HG03565 (cell line): ENCODE data around the gene SIK3.

Experiments
- ATAC-seq: cut with Tn5 transposase; IDR thresholded peaks from one replicate; pipeline ENCODE4 v1.9.1; 2021; ENCODE audit warnings: mild to moderate bottlenecking, moderate library complexity; ENCODE audit not compliant: unreplicated experiment

SIK3 gene

DNA sequence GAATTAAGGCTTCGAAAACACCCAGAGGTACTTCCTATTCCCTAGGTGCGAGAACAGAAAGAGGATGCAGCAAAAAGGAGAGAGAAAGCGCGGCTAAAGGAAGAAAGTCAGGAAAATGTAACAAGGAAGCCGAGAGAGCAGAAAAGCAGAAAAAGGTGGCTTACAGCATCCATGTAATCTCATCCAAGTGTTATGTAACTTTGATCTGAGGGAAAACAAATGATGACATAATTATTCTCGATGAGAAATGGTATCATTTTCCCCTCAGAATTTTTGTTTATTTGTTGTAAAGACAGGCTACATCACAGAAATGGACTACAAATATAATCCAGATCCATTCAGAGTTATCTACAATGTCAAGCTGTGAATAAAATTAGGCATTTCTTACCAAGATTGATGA lies 191.7 kb downstream of the SIK3 start:
- no peak for ATAC-seq

DNA sequence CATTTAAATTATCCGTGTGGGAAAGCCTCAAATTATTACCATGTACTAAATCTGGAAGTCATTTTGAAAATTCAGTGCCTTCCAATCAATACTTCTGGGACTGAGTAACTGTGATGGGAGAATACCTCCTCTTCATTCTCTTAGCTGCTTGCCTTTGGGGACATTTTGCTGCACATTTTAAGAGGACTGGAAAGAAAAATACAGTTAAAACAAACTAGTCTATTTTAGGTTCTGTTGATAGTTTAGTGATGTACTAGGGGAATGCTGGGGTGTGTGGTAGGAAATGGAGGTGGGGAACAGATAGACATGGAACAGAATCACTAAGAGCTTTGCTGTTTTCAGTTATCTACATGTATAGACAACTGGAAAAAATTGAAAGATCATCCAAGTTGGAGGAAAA lies 195.1 kb downstream of the SIK3 start:
- no peak for ATAC-seq

DNA sequence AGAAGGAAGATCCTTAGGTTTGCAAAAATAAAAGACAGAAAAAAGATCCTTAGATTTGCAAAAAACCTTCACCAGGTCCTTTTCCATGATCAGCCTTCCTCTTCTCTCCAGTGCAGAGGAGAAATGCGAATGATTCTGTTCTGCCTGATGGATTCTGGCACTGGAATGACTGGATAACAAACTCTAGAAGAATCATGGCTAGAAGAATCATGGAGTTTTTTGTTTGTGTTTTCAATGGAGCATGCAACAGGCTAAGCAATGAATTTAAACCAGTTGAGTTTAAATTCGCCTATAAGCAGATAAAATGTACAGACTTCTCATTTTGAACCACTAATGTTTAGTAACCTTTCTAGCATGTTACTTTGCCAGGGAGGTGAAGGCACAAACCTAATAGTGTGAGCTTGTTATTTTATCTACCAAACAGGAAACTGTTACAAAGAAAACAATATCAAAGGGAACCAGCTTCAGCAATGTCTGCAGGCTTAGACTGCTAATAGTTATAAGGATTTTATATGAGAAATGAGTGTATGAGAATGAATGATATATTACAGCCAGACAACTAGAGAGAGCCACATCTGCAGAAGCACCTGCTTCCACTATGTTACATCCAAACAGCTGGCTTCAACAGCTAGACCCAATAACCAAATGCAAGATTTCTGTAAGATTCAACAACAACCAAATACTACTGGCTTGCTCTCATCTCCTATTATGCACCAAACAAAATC lies 196.1 kb downstream of the SIK3 start:
- no peak for ATAC-seq

DNA sequence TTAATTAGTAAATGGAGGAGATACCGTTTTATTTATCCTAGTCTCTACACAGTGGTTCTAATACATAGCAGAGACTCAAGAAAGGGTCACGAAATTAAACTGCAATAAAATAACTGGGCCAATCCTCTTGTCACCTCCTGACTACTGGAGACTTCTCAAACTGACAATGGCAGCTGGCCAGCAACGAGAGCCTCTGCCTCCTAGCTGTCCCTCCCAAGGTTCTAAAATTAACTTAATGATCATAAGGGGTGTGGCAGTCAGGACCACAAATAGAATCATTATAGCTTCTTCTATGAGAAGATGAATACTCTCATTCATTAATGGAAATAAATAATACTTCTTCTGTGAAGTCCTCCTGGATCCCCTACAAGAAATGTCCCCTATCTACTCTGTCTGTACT lies 197.0 kb downstream of the SIK3 start:
- ATAC-seq = no peak

DNA sequence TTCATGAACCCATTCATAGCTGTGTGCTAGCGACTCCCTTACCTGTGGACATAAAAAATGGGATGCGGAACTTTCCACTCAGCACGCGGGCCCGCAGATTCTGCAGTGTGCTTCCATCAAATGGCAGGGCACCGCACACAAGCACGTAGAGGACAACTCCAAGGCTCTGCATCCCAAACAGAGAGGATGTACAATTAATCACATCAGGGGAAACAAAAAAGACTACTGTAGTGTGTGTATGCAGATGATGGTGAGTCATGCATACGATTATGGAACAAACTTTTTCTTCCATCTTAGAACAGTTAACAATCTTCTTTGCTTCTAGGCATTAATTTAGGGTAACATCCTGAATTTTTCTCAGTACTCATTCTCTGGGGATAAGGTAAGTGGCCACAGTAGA lies 202.0 kb downstream of the SIK3 start:
- no peak for ATAC-seq

DNA sequence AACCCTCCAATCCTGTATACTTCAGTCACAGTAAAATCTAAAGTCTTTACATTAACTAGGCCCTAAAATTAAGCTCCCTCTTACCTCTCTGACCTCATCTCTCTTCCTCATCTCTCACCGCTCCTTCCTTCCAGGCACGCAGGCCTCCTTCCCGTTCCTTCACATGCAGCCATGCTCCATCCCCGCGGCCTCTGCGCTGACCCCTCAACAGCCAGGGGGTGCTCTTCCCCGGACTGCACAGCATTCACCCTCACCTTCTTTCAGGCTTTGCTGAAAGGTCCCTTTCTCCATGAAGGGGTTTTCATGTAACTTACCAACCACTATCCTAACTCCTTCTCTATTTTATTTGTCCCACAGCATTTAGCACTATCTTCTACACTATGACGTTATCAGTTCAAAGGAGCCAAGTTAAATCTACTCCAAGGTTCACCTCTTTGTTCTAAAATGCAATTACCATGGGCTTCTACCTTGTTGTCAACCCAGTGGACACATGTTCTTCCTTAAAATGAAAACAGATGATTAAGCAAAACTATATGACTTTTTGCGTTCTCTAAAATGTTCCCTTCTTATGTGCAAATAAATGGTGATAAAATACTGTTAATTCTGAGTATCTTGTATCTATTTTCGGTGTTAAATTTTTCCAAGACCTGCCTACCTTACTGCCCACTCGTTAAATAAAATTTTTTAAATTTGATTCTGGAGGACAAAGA lies 203.0 kb downstream of the SIK3 start:
- no peak for ATAC-seq

DNA sequence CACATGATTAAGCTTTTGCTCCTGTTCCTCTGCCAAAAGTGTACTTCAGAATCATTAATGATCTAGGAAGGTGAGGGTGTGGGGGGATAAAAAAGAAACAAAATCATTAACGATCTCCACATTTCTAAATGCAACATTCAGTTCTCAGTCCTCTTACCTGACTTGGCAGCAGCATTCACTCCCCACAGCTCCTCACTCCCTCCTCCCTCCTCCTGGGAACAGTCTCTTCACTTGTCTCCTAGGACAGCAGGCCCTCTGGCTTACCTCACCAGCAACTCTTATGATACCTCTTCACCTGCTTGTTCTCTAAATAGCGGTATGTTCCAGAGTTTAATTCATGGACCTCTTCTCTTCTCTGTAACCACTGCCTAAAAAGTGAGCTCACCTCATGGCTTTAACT lies 204.3 kb downstream of the SIK3 start:
- no peak for ATAC-seq

DNA sequence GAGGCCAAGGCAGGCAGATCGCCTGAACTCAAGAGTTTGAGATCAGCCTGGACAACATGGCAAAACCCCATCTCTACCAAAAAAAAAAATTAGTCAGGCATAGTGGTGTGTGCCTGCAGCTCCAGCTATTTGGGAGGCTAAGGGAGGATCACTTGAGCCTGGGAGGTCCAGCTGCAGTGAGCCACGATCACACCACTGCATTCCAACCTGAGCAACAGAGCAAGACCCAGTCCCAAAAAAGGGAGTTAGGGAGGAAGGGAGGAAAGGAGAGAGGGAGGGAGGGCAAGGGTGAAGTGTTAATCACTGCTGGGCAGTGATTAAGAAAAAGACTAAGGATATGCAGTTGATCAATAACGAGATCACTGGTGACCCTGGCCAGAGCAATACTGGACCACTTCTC lies 204.8 kb downstream of the SIK3 start:
- no peak for ATAC-seq

DNA sequence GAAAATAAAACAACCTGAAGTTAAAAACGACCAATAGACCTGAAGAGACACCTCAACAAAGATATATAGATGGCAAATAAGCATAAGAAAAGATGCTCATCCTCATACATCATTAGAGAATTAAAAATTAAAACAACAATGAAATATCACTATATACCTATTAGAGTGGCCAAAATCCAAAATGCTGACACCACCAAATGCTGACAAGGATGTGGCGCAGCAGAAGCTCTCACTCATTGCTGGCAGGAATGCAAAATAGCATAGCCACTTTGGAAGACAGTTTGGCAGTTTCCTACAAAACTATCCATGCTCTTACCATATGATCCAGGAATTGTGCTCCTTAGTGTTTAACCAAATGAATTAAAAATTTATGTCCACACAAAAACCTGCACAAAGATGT lies 205.9 kb downstream of the SIK3 start:
- no peak for ATAC-seq

DNA sequence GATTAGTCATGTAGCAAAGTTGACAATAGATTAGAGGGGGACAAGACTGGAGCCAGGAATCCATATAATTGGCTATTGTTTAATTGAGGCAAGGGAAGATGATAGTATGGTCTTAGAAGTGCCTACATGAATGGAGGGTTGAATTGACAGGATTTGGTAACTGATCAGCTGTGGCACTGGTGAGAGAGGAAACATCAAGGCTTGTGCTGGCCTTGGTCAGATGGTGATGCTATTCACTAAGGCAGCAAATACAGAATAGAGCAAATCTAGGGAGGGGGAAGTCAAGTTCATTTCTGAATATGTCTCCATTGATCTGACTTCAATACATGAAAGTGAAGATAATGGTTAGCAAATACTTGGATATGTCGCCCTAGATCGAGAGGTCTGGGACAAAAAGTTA lies 206.5 kb downstream of the SIK3 start:
- no peak for ATAC-seq

DNA sequence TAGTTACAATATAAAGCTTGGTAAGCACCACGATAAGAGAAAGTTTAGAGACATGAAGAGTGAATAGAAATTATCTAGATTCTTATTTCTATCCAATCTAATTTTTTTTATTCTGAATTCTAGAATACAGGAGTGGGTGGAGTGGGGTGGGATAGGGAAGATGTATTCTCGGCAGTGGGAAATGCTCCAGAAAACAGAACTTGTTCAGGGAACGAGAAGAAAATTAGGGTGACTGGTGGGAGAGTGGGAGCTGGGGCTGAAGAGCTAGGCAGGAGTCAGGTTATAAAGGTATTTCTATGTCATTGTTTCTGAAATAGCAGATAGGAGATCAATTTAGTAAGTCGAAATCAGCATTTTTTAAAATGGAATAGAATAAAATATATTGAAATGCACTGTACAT lies 207.6 kb downstream of the SIK3 start:
- ATAC-seq = no peak

DNA sequence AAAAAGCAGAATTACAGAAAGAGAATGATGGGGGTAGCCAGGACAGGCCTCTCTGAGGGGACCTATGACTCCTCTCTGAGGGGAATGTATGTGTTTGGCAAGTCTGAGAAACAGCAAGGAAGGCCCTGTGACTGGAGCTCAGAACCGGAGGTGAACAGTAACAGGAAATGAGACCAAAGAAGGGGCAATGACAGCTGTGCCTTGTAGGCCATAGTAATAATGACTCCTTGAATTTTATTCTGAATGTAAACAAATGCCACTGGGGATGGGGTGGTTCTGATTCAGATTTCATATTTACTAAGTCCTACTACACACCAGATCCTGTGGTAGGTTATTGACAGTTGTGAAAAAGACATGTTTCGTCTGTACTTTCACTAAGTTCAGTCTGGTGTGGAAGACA lies 208.0 kb downstream of the SIK3 start:
- no peak for ATAC-seq

DNA sequence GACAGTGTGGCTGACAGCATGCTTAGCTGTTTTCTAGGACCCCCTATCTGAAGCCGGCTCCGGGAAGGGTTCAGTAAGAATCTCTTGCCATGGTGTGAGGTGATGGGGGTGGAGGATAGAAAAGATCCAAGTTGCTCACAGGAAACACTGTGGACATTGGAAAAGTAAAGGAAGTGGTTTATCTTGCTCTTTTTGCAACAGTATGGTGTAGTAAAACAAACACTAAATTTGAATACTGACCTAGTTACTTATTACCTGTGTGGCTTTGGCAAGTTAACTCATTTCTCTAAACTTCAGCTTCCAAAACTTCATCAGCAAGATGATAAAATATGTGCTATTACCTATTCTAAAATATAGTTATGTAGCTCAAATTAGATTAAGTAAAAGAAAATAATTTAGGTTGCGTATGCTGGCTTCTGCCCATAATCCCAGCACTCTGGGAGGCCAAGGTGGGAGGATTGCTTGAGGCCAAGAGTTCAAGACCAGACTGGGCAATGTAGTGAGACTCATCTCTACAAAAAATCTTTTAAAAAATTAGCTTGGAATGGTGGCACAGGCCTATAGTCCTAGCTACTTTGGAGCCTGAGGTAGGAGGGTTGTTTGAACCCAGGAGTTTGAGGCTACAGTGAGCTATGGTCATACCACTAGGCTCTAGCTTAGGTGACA lies 209.2 kb downstream of the SIK3 start:
- ATAC-seq = no peak

DNA sequence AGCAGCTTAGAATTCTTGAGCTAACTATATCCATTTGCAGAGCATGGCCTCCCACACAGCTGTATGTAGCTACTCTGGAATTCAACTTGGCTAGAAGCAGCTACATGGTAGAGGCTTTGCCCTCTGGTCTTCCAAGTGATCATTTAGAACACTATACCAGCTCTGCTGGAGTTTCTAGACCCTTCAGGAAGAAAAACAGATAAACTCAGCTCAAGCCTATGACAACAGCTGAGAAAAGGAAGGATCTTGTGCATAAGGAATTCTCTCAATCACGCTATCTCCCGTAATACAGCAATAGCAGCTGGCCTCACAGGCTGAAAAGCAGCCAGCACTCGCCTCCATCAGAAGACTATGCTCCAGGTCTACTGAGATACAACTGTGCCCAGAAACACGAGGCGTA lies 210.2 kb downstream of the SIK3 start:
- ATAC-seq = no peak

DNA sequence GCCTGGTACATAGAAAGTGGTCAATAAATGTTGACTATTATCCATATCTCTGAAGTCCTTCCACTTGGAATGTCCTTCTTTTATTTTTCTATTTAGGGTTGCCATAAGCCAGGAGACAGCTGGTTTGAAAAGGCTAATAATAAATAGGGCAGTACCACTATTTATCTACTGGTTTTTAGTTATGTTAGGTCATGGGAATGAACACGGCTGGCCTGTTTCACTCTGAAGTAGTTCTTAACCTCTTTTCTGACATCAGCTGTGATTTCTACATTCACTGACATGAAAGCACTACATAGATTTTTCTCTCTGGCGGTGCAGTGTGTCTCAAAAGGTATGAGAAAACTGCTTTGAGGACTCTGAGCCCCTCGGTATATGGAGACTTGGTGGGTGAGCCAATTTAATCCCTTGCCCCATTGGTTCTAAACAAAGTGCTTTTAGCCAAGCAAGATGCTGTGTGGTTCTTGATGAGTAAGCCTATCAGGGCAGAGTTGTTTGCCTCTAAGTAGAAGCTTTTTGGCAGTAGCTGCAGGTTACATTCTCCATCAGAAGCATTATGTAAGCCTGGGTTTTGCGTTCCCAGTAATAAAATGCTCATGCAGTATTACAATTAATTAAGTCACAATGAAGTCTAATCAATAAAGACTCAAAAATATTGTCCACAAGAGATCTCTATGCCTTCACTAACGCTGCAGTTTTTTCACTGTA lies 212.1 kb downstream of the SIK3 start:
- no peak for ATAC-seq

DNA sequence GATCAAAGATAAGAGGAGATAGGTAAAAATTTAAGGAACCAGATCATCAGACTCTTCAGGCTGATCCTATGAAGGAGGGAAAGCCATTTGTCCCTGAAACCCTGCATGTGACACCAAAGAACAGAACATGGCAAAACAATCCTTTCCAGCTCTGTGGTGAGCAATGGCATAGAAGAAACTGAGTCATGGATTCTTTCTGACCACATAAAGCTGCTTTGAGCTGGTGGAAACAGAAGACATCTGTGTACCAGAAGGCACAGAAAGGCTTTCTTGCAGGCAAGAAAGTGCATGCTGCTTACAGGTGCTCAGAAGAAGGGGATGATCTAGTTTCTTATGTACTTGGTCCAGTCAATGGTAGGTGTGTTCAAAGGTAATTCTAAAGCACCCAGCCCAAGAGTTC lies 215.8 kb downstream of the SIK3 start:
- ATAC-seq = no peak

DNA sequence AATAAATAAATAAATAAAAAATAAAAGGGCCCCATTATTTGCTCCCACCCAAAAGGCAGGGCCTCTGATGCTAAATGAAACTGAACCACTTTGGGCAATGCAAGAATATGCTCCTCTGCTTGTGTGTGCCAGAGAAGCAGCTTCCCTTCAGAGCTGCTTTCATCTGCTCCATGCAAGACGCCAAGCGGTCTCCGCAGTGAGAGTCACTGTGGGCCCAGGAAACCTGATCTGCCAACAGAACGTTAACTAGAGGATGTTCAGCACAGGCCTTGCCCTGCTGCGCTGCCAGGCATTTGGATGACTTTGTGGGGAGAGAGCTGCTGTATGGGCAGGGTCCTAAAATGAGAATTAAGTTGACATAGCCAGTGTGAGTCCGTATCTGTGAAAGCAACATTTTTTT lies 217.1 kb downstream of the SIK3 start:
- no peak for ATAC-seq

DNA sequence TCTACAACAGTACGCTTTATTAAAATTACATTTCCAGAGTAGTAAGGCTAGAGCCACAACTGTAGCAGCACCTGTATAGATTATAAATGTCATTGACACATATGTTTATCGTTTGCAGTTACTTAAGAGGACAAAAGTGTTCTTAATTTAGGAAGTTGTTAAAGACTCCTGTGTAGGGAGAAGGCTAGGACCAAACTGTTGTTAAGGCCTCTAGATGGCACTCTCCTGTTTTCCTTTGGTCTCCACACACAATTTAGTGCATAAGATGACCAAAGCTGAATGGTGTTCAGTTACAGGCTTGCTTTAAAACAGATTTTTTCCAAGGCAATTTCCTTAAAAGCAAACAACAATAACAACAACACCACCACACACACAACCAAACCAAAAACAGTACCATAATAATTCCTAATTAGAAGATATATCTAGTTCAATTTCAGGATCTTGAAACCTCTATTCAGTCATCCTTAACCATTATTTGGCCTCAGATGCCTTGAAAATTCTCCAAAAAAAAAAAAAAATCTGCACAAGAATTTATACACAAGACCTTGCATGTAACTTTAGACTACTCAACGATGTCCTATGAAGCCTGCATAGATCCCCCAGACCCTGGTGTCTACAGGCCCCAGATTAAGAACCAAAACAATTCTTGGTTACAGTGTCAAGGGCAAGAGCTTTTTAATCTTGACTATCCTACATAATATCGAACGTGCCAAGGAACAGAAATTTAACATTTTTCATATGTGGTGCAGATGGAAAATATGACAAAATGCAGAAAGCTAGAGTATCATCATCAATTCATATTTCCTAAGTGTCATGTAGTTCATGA lies 218.2 kb downstream of the SIK3 start:
- no peak for ATAC-seq

DNA sequence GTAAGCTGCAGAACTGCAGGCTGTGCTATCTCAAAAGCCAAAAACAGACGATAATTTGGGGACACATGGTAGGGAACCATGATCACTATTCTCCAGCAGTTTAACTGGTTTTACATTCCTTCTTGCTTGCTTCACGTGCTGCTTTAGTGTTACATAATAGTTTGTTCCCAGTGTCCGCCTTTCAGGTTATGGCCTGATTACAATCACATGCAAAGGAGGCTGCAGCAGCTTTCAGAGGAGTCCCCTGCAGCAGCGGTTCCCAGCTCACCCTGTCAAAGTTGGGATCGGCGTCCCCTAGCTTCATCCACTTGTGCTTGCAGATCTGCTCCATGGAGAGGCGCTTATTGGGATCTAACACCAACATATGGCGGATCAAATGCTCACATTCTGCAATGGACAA lies 221.6 kb downstream of the SIK3 start:
- ATAC-seq = no peak

DNA sequence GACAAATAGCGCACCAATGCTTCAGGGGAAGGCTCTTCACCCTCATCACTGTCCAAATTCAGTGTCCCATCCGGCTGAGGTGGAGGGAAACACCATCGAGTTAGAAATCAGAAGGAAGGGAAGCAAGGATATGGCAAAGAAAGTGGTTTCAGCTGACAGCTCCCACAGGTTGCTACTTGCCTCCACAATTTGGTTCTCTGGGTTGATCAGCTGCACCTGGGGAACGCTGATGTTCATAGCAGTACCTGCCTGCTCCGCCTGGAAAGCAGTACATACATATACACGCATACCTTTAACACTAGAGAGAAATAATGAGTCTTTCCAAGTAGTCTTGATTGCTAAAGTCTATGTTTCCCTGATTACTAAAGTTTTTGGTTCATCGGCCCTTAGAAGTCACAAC lies 223.0 kb downstream of the SIK3 start:
- no peak for ATAC-seq

DNA sequence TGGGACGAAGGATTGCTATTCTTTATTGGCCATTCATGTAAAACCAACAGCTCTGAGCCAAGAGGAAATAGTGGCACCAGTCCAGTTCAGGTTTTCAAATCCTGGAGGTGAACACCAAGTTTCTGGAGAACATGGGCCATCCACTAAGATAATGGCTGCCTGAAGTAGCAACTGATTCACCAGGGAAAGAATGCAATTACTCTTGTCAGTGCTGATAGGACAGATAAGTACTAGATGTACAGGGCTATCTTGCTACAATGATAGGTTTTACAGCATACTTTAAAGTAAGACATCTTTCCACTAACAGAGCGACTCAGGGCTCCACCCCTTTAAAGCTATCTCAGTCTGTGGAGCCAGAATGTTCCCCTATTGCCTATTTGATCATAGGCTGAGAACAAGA lies 224.0 kb downstream of the SIK3 start:
- no peak for ATAC-seq
